HepG2 (cell line): ENCODE data around the gene CASP7. TPM values are rescaled to one million over a fixed set of nuclear protein-coding genes. Genes with fewer than 3 reads are reported as not detected.

ENCODE experiments used
- ATAC-seq: fragments of 200-7000 bp; cut with Tn5 transposase; 3 replicates; pipeline ENCODE4 v1.9.1; 2020; ENCODE audit warnings: mild to moderate bottlenecking, moderate library complexity
- BruUV-seq: library from RNA; stranded (reverse); fragments of 400-500 nt; replicated peaks from 2 replicates; lab custom pipeline; 2021; lab: Mats Ljungman, UMichigan
- CTCF ChIA-PET: fragments of 300-600 bp; formaldehyde crosslinking; extraction: SDS; loops from one replicate; lab custom pipeline; 2021; ENCODE audit warnings: low total read pairs, inconsistent platforms, low intra/inter-chr PET ratio; lab: Yijun Ruan, JAX
- POLR2A ChIA-PET: fragments of 350-600 bp; sonication (Branson Sonifier 250); formaldehyde crosslinking; loops from one replicate; lab custom pipeline; 2020; ENCODE audit warnings: antibody characterized with exemption, inconsistent platforms; lab: Yijun Ruan, JAX
- DNase-seq: peaks from one replicate; pipeline ENCODE4 v3.0.0-alpha.2; 2015; ENCODE audit warnings: low spot score
- FAIRE-seq: peaks from 3 replicates; lab custom pipeline; 2011; peaks lifted over from hg19 to GRCh38; lab: Jason Lieb, UNC
- H2AFZ ChIP-seq: one replicate; pipeline ENCODE4 v1.6.1; 2011; ENCODE audit warnings: low read length, inconsistent platforms
- H3K27ac ChIP-seq: fragments of 300-600 bp; 3 replicates; pipeline ENCODE4 v1.8.0; 2011; ENCODE audit warnings: mixed run types, mild to moderate bottlenecking, mixed read lengths, low read length, inconsistent platforms; ENCODE audit not compliant: insufficient read depth; ENCODE audit errors: extremely low read length
- H3K27me3 ChIP-seq, 2 experiments: fragments of 200-600 bp in 1 of 2; 2 replicates in 1 of 2; 3 replicates in 1 of 2; pipeline versions ENCODE4 v1.6.0 to v1.8.0; 2011; ENCODE audit warnings: low read length in 2 of 2, mild to moderate bottlenecking in 2 of 2, moderate library complexity in 2 of 2, inconsistent platforms in 1 of 2; ENCODE audit not compliant: insufficient read depth in 2 of 2, control insufficient read depth in 1 of 2
- H3K36me3 ChIP-seq, 2 experiments: fragments of 200-600 bp in 1 of 2; replicated peaks in 1 of 2; 2 replicates in 1 of 2; 3 replicates in 1 of 2; pipeline versions ENCODE4 v1.5.1 to v1.8.0; 2011; ENCODE audit warnings: low read length in 2 of 2, inconsistent platforms in 1 of 2; ENCODE audit not compliant: insufficient read depth in 2 of 2, control insufficient read depth in 1 of 2
- H3K4me1 ChIP-seq: 2 replicates; pipeline ENCODE4 v1.5.1; 2012; ENCODE audit warnings: low read length, inconsistent platforms; ENCODE audit not compliant: insufficient read depth
- H3K4me2 ChIP-seq: 2 replicates; pipeline ENCODE4 v1.6.0; 2011; ENCODE audit warnings: low read depth, low read length, inconsistent platforms
- H3K4me3 ChIP-seq, 3 experiments: fragments of 200-600 bp in 1 of 3; sonication (generic), shearing (Covaris generic) in 1 of 3; replicated peaks in 1 of 3; 2 replicates each; pipeline ENCODE4 v1.5.1; 2011 to 2016; ENCODE audit warnings: low read length in 3 of 3, inconsistent platforms in 2 of 3, low read depth in 2 of 3, mild to moderate bottlenecking in 2 of 3, control low read depth in 1 of 3, mixed read lengths in 1 of 3; ENCODE audit not compliant: insufficient read depth in 1 of 3
- H3K79me2 ChIP-seq: one replicate; pipeline ENCODE4 v1.6.1; 2011; ENCODE audit warnings: low read length, inconsistent platforms; ENCODE audit not compliant: insufficient read depth
- H3K9ac ChIP-seq: 2 replicates; pipeline ENCODE4 v1.6.0; 2011; ENCODE audit warnings: mild to moderate bottlenecking, low read depth, low read length, inconsistent platforms; ENCODE audit not compliant: insufficient read depth
- H3K9me3 ChIP-seq: 2 replicates; pipeline ENCODE4 v1.5.1; 2012; ENCODE audit warnings: mild to moderate bottlenecking, low read length
- H4K20me1 ChIP-seq: 2 replicates; pipeline ENCODE4 v1.6.0; 2011; ENCODE audit warnings: inconsistent platforms, mild to moderate bottlenecking, low read length, moderate library complexity; ENCODE audit not compliant: insufficient read depth
- BRCA1 ChIP-seq: sonication (generic); formaldehyde crosslinking; IDR thresholded peaks from 2 replicates; pipeline ENCODE4 v1.4.0; 2020; ENCODE audit warnings: missing genetic modification reagents
- CEBPB ChIP-seq: IDR thresholded peaks from 2 replicates; pipeline ENCODE4 v1.6.1; 2011; ENCODE audit warnings: low read depth, low read length, improper control_type of control experiment, borderline replicate concordance
- HOMEZ ChIP-seq: IDR thresholded peaks from 2 replicates; pipeline ENCODE4 v1.6.1; 2016; ENCODE audit warnings: low read depth
- KDM2A ChIP-seq: sonication (generic); formaldehyde crosslinking; IDR thresholded peaks from 2 replicates; pipeline ENCODE4 v1.4.0; 2020; ENCODE audit warnings: low read depth, missing genetic modification reagents, borderline replicate concordance
- MED13 ChIP-seq: sonication (generic); formaldehyde crosslinking; IDR thresholded peaks from 2 replicates; pipeline ENCODE4 v1.5.0; 2020; ENCODE audit warnings: missing genetic modification reagents
- MTF1 ChIP-seq: sonication (generic); formaldehyde crosslinking; IDR thresholded peaks from 2 replicates; pipeline ENCODE4 v1.5.0; 2020; ENCODE audit warnings: missing genetic modification reagents
- ZBTB8A ChIP-seq: sonication (generic); formaldehyde crosslinking; IDR thresholded peaks from 2 replicates; pipeline ENCODE4 v1.4.0; 2020; ENCODE audit warnings: mild to moderate bottlenecking, low read depth, missing genetic modification reagents, borderline replicate concordance
- ZNF878 ChIP-seq: sonication (generic); formaldehyde crosslinking; IDR thresholded peaks from 2 replicates; pipeline ENCODE4 v1.8.1; 2023; ENCODE audit warnings: mild to moderate bottlenecking, missing genetic modification reagents, moderate library complexity
- WGBS: methylation state at CpG from one replicate; pipeline ENCODE4 v1.1.6; 2017; ENCODE audit warnings: low lambda C conversion rate; 5-methylcytosine and 5-hydroxymethylcytosine counted together
- in situ Hi-C: cut with HindIII; loops from 2 replicates; pipeline ENCODE4 v1.10.0; 2017; ENCODE audit warnings: low pct_unique_long_range_greater_than_20kb; ENCODE audit not compliant: extremely low pct_ligation_motif_present
- intact Hi-C: fragments of 100-400 bp; cut with micrococcal nuclease; formaldehyde crosslinking; loops from one replicate; pipeline ENCODE4 v1.10.0; 2022; ENCODE audit not compliant: unreplicated experiment
- polyA plus RNA-seq, 8 experiments: library from polyadenylated mRNA; depleted of rRNA in 3 of 8; stranded (reverse) in 7 of 8; unstranded in 1 of 8; fragments of >200 nt; fragmentation: Illumina TruSeq in 4 of 8; extraction: Trizol in 4 of 8; gene quantifications; 2 replicates each; pipeline versions ENCODE4 v1.2.1 to v1.2.3, GENCODE V29; 2011 to 2016; ENCODE audit warnings: low read depth in 4 of 8, missing spikeins in 1 of 8, mixed read lengths in 1 of 8; ENCODE audit not compliant: insufficient read depth in 1 of 8
- total RNA-seq, 5 experiments: library from RNA; depleted of rRNA; stranded (reverse); fragments of >200 nt; fragmentation: Illumina TruSeq; extraction: Trizol; gene quantifications; 2 replicates each; pipeline ENCODE4 v1.2.3, GENCODE V29; 2016; ENCODE audit warnings: low read depth in 1 of 5
- TF ChIP-seq, protein P1 (sequence below): sonication (generic); formaldehyde crosslinking; IDR thresholded peaks from 2 replicates; pipeline ENCODE4 v1.5.1; 2020; ENCODE audit warnings: mild to moderate bottlenecking, missing genetic modification reagents, moderate library complexity
- TF ChIP-seq, protein P2 (sequence below): sonication (generic); formaldehyde crosslinking; IDR thresholded peaks from 2 replicates; pipeline ENCODE4 v1.5.0; 2020; ENCODE audit warnings: mild to moderate bottlenecking, missing genetic modification reagents, moderate library complexity
- TF ChIP-seq, protein P3 (sequence below): sonication (generic); formaldehyde crosslinking; IDR thresholded peaks from 2 replicates; pipeline ENCODE4 v1.4.0; 2020; ENCODE audit warnings: mild to moderate bottlenecking, missing genetic modification reagents
- TF ChIP-seq, protein P4 (sequence below): sonication (generic); formaldehyde crosslinking; IDR thresholded peaks from 2 replicates; pipeline ENCODE4 v1.5.0; 2020; ENCODE audit warnings: missing genetic modification reagents
- TF ChIP-seq, protein P5 (sequence below): sonication (generic); formaldehyde crosslinking; IDR thresholded peaks from 2 replicates; pipeline ENCODE4 v1.5.0; 2020; ENCODE audit warnings: mild to moderate bottlenecking, missing genetic modification reagents

The CASP7 gene
- total and polyA plus RNA-seq, 2 of the 13 experiments (the other 11 are each of a cell fraction or from before 2014, with no cell fraction given): 11.9 to 39.3 TPM

- CTCF ChIA-PET: no interaction called here
- no TSS peak for BruUV-seq
- Histone ChIP-seq H3K79me2 (no peaks in the 10 kb centered on the region), H2AFZ (no peak overlapping the region), H3K4me1 (peaks cover 10% of the 10 kb centered on the region; the same call in 1 of the 2 replicates), H3K9me3 (no peaks in the 10 kb centered on the region)
- 77% methylated on average over 8 of the region's 8 CpGs for WGBS
- TF ChIP-seq, protein P1, sequence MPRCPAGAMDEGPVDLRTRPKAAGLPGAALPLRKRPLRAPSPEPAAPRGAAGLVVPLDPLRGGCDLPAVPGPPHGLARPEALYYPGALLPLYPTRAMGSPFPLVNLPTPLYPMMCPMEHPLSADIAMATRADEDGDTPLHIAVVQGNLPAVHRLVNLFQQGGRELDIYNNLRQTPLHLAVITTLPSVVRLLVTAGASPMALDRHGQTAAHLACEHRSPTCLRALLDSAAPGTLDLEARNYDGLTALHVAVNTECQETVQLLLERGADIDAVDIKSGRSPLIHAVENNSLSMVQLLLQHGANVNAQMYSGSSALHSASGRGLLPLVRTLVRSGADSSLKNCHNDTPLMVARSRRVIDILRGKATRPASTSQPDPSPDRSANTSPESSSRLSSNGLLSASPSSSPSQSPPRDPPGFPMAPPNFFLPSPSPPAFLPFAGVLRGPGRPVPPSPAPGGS (CRISPR knock-in tag): no peak
- no peak for TF ChIP-seq HOMEZ (CRISPR knock-in tag)
- TF ChIP-seq, protein P2, sequence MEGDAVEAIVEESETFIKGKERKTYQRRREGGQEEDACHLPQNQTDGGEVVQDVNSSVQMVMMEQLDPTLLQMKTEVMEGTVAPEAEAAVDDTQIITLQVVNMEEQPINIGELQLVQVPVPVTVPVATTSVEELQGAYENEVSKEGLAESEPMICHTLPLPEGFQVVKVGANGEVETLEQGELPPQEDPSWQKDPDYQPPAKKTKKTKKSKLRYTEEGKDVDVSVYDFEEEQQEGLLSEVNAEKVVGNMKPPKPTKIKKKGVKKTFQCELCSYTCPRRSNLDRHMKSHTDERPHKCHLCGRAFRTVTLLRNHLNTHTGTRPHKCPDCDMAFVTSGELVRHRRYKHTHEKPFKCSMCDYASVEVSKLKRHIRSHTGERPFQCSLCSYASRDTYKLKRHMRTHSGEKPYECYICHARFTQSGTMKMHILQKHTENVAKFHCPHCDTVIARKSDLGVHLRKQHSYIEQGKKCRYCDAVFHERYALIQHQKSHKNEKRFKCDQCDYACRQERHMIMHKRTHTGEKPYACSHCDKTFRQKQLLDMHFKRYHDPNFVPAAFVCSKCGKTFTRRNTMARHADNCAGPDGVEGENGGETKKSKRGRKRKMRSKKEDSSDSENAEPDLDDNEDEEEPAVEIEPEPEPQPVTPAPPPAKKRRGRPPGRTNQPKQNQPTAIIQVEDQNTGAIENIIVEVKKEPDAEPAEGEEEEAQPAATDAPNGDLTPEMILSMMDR: no peak
- TF ChIP-seq, protein P3, sequence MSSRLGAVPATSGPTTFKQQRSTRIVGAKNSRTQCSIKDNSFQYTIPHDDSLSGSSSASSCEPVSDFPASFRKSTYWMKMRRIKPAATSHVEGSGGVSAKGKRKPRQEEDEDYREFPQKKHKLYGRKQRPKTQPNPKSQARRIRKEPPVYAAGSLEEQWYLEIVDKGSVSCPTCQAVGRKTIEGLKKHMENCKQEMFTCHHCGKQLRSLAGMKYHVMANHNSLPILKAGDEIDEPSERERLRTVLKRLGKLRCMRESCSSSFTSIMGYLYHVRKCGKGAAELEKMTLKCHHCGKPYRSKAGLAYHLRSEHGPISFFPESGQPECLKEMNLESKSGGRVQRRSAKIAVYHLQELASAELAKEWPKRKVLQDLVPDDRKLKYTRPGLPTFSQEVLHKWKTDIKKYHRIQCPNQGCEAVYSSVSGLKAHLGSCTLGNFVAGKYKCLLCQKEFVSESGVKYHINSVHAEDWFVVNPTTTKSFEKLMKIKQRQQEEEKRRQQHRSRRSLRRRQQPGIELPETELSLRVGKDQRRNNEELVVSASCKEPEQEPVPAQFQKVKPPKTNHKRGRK (CRISPR knock-in tag): no peak
- TF ChIP-seq KDM2A (CRISPR knock-in tag): no peak
- TF ChIP-seq ZBTB8A (CRISPR knock-in tag): no peak
- no peak for TF ChIP-seq BRCA1 (CRISPR knock-in tag)
- TF ChIP-seq, protein P4, sequence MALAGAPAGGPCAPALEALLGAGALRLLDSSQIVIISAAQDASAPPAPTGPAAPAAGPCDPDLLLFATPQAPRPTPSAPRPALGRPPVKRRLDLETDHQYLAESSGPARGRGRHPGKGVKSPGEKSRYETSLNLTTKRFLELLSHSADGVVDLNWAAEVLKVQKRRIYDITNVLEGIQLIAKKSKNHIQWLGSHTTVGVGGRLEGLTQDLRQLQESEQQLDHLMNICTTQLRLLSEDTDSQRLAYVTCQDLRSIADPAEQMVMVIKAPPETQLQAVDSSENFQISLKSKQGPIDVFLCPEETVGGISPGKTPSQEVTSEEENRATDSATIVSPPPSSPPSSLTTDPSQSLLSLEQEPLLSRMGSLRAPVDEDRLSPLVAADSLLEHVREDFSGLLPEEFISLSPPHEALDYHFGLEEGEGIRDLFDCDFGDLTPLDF (CRISPR knock-in tag): no peak
- no peak for TF ChIP-seq MTF1 (CRISPR knock-in tag)
- no peak for TF ChIP-seq CEBPB
- TF ChIP-seq, protein P5, sequence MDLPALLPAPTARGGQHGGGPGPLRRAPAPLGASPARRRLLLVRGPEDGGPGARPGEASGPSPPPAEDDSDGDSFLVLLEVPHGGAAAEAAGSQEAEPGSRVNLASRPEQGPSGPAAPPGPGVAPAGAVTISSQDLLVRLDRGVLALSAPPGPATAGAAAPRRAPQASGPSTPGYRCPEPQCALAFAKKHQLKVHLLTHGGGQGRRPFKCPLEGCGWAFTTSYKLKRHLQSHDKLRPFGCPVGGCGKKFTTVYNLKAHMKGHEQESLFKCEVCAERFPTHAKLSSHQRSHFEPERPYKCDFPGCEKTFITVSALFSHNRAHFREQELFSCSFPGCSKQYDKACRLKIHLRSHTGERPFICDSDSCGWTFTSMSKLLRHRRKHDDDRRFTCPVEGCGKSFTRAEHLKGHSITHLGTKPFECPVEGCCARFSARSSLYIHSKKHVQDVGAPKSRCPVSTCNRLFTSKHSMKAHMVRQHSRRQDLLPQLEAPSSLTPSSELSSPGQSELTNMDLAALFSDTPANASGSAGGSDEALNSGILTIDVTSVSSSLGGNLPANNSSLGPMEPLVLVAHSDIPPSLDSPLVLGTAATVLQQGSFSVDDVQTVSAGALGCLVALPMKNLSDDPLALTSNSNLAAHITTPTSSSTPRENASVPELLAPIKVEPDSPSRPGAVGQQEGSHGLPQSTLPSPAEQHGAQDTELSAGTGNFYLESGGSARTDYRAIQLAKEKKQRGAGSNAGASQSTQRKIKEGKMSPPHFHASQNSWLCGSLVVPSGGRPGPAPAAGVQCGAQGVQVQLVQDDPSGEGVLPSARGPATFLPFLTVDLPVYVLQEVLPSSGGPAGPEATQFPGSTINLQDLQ (CRISPR knock-in tag): no peak
- no peak for TF ChIP-seq ZNF878 (CRISPR knock-in tag)
- no peak for TF ChIP-seq MED13
- TF ChIP-seq, all 625 proteins: peak for 0
- in situ Hi-C loops (no loop called here), intact Hi-C loops (no loop called here)
- no peaks in the 10 kb centered on the region for H3K27me3 ChIP-seq
- no peak overlapping the region for H3K4me2 ChIP-seq
- H3K9ac ChIP-seq: no peak overlapping the region
- no peak overlapping the region for H3K27ac ChIP-seq
- POLR2A ChIA-PET: no interaction called here
- DNase-seq (peak; percentile 37), FAIRE-seq (no peak), ATAC-seq (no peak)
- H3K4me3 ChIP-seq: no peak overlapping the region
- H4K20me1 ChIP-seq: no peaks in the 10 kb centered on the region
- peaks cover 0 to 33% of the 10 kb centered on the region in 2 experiments; a peak in 3 of 5 replicates for H3K36me3 ChIP-seq
These were observed 40.7 kb downstream of the CASP7 start for GRCh38 chr10:113720386-113720785.
